Peyer's patch (tissue), 4 donors: ENCODE results near the gene PRKCA. TPM values are rescaled to one million over a fixed set of nuclear protein-coding genes. Genes with fewer than 3 reads are reported as not detected.
A peak's percentile ranks its signal among the peaks of the same experiment; 100 is the strongest.

ENCODE experiments used
- DNase-seq, 3 donors: peaks; one replicate each; pipeline ENCODE4 v3.0.0-alpha.2; 2017 to 2019
- H3K27ac ChIP-seq, 4 donors: fragments of 200-600 bp; sonication (generic); one replicate each; pipeline ENCODE4 v1.5.1; 2016 to 2019
- H3K27me3 ChIP-seq, 2 donors: fragments of 200-600 bp; sonication (generic); one replicate each; pipeline ENCODE4 v1.5.1; 2019
- H3K36me3 ChIP-seq, 3 donors: fragments of 200-600 bp; sonication (generic); one replicate each; pipeline ENCODE4 v1.5.1; 2016 to 2019
- H3K4me1 ChIP-seq, 4 donors: fragments of 200-600 bp; sonication (generic); one replicate each; pipeline ENCODE4 v1.5.1; 2016 to 2019
- H3K4me3 ChIP-seq, 4 donors: fragments of 200-600 bp; sonication (generic); 1 replicate in 3 of 4; 2 replicates in 1 of 4; pipeline ENCODE4 v1.5.1; 2016 to 2019; ENCODE audit warnings: mild to moderate bottlenecking in 1 of 4
- H3K9me3 ChIP-seq, 4 donors: fragments of 200-600 bp; sonication (generic); one replicate each; pipeline ENCODE4 v1.5.1; 2016 to 2019; ENCODE audit warnings: mild to moderate bottlenecking in 1 of 4
- POLR2A ChIP-seq, 2 donors: fragments of 450-650 bp; IDR thresholded peaks; one replicate each; pipeline ENCODE4 v1.5.1; 2017; ENCODE audit warnings: antibody characterized with exemption in 2 of 2, mild to moderate bottlenecking in 2 of 2, moderate library complexity in 2 of 2
- total RNA-seq, 4 donors: library from RNA; depleted of rRNA; stranded (reverse); fragments of >200 nt; gene quantifications; one replicate each; pipeline ENCODE4 v1.1.0, GENCODE V29; 2016
- TF ChIP-seq, protein P1 (sequence below), 6 experiments: fragments of 450-650 bp in 4 of 6; fragments of 200-600 bp in 2 of 6; sonication (generic) in 1 of 6; IDR thresholded peaks; one replicate each; pipeline ENCODE4 v1.5.1; 2017 to 2019; ENCODE audit warnings: antibody characterized with exemption in 6 of 6, mild to moderate bottlenecking in 3 of 6, moderate library complexity in 1 of 6

PRKCA gene
- total RNA-seq, 4 donors from 2014 or later: 32.2 to 47.0 (median 43.5) TPM

DNA sequence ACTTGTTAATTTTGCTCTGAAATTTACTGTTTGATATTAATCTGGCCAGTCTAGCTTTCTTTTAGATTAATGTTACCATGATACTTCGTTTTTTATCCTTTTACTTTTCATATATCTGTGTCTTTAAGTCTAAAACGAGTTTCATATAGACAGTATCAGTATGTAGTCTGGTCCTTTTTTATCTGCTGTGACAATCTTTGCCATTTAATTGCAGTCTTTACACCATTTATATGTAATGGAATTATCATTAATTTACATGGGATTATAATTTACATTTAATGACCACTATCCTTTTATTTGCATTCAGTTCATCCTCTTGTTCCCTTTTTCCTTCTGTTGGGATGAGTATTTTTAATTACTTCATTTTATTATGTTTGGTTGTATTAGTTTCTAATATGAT is 243.5 kb downstream of the PRKCA start:
- H3K27ac ChIP-seq: no peak overlapping the region
- no peaks in the 10 kb centered on the region for H3K36me3 ChIP-seq
- H3K27me3 ChIP-seq: no peaks in the 10 kb centered on the region
- peaks cover 0 to 27% (median 0%) of the 10 kb centered on the region in 4 donors for H3K4me1 ChIP-seq
- H3K9me3 ChIP-seq: no peaks in the 10 kb centered on the region
- no peak for TF ChIP-seq POLR2A (IDR thresholded peaks at IDR 0.05)
- TF ChIP-seq, protein P1, sequence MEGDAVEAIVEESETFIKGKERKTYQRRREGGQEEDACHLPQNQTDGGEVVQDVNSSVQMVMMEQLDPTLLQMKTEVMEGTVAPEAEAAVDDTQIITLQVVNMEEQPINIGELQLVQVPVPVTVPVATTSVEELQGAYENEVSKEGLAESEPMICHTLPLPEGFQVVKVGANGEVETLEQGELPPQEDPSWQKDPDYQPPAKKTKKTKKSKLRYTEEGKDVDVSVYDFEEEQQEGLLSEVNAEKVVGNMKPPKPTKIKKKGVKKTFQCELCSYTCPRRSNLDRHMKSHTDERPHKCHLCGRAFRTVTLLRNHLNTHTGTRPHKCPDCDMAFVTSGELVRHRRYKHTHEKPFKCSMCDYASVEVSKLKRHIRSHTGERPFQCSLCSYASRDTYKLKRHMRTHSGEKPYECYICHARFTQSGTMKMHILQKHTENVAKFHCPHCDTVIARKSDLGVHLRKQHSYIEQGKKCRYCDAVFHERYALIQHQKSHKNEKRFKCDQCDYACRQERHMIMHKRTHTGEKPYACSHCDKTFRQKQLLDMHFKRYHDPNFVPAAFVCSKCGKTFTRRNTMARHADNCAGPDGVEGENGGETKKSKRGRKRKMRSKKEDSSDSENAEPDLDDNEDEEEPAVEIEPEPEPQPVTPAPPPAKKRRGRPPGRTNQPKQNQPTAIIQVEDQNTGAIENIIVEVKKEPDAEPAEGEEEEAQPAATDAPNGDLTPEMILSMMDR (IDR thresholded peaks at IDR 0.05): no peak
- no peak for DNase-seq
- H3K4me3 ChIP-seq: no peak overlapping the region

DNA sequence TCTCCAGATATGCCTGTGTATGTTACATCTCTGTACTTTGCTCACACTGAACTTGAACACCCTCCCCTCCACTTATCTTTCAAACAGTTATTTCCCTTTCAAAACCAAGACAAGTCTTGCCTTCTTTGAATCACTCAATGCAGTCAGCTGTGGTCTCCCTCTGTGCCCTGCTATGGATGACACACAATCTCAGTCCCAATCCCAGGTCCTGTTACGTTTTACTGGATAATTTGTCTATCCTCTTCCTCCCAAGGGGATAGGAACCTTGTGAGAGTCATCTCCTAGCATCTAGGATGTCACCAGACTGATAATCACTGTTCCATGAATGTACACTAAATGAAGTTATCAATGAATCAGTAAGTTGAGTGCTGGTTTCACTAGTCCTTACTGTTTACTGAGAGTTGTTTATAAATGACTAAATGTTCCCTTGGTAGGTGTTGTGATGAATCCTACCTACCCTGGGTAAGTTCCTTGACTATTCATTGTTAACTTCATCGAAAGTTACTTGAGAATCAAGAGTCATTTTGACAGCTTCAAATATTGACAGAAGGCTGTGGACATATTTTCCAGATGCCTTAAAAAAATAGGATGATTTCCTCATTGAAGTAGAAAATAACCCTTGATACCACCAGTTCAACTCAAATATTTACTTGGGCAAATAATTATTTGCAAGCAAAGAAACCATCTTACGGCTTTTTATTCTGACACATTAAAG is 244.9 kb downstream of the PRKCA start:
- no peaks in the 10 kb centered on the region for H3K36me3 ChIP-seq
- peak overlapping the region in 1 of 4 donors; percentile 22 for H3K27ac ChIP-seq
- peaks cover 0 to 13% (median 0%) of the 10 kb centered on the region in 4 donors for H3K4me1 ChIP-seq
- TF ChIP-seq POLR2A (IDR thresholded peaks at IDR 0.05): no peak
- TF ChIP-seq, protein P1 (IDR thresholded peaks at IDR 0.05): no peak
- H3K4me3 ChIP-seq: no peak overlapping the region
- no peaks in the 10 kb centered on the region for H3K9me3 ChIP-seq
- no peak for DNase-seq
- no peaks in the 10 kb centered on the region for H3K27me3 ChIP-seq

DNA sequence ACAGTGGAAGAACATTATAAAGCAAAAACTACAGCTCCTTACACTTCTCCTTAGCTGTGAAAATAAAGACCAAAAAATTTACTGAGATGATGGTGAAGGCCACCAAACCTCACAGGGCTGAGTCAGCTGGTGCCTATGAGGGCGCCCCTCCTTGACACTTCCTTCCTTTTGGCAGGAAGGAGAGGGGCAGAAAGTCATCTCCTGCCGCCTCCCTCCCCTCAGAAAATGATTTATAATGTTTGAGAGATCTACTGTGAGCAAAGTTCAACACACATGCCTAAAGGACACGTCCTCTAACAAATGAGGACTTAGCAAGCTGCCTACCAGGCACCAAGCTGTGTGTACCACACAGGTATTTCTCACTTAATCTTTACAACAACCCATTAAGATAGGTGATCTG is 245.7 kb downstream of the PRKCA start:
- Histone ChIP-seq H3K27ac (peak overlapping the region in 1 of 4 donors; percentile 22), H3K36me3 (no peaks in the 10 kb centered on the region), H3K4me1 (peaks cover 0 to 12% (median 0%) of the 10 kb centered on the region in 4 donors), H3K9me3 (no peaks in the 10 kb centered on the region), H3K4me3 (no peak overlapping the region), H3K27me3 (no peaks in the 10 kb centered on the region)
- no peak for DNase-seq
- no peak for TF ChIP-seq POLR2A (IDR thresholded peaks at IDR 0.05)
- TF ChIP-seq, protein P1 (IDR thresholded peaks at IDR 0.05): no peak

DNA sequence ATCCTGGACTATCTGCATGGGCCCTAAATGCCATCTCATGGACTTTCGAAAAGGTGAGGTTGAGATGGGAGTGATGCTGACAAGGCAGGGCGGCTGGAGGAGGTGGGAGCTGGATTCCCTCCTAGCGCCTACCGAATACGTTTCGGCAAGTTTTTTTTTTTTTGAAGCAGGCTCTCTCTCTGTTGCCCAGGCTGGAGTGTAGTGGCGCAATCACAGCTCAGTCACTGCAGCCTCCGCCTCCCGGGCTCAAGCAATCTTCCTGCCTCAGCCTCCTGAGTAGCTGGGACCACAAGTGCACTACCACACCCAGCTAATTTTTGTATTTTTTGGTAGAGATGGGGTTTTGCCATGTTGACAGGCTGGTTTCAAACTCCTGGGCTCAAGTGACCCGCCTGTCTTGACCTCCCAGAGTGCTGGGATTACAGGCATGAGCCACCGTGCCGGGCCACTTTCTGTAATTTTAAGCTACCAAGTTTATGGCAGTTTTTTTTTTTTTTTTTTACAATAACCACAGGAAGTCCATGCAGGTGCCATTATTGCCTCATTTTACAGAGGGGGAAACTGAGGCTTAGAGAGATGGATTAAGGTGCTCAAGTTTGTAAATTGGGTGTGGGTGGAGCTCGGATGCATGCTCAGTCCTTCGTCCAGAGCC is 246.4 kb downstream of the PRKCA start:
- Histone ChIP-seq H3K36me3 (no peaks in the 10 kb centered on the region), H3K9me3 (no peaks in the 10 kb centered on the region), H3K4me1 (peaks cover 0 to 12% (median 0%) of the 10 kb centered on the region in 4 donors), H3K4me3 (no peak overlapping the region), H3K27ac (peak overlapping the region in 1 of 4 donors; percentile 22), H3K27me3 (no peaks in the 10 kb centered on the region)
- DNase-seq: no peak
- TF ChIP-seq POLR2A (IDR thresholded peaks at IDR 0.05): no peak
- TF ChIP-seq, protein P1 (IDR thresholded peaks at IDR 0.05): no peak

DNA sequence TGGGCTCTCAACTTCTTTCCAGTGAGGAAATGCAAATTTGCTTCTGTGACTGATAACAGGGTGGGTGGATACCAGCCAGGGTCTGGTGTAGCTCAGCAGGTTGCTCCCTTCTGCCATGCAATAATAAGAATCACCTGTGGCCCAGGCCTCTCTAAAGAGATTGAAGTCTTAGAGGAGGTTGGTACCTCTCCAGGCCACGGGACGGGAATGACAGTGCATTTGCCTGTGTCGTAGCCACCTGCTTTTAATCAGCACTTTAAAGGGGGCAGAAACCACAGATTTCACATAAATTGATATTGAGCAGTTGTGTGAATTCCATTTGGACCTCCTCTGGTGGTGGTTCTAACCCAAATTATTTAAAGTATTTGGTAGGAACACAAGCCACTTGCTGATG is 246.9 kb downstream of the PRKCA start:
- no peaks in the 10 kb centered on the region for H3K9me3 ChIP-seq
- peaks cover 0 to 12% (median 0%) of the 10 kb centered on the region in 4 donors for H3K4me1 ChIP-seq
- H3K27ac ChIP-seq: no peak overlapping the region
- no peak overlapping the region for H3K4me3 ChIP-seq
- no peaks in the 10 kb centered on the region for H3K27me3 ChIP-seq
- TF ChIP-seq, protein P1 (IDR thresholded peaks at IDR 0.05): no peak
- no peak for TF ChIP-seq POLR2A (IDR thresholded peaks at IDR 0.05)
- DNase-seq: no peak
- H3K36me3 ChIP-seq: no peaks in the 10 kb centered on the region
